ENCODE results near the gene NT5C1A.

The NT5C1A gene

DNA sequence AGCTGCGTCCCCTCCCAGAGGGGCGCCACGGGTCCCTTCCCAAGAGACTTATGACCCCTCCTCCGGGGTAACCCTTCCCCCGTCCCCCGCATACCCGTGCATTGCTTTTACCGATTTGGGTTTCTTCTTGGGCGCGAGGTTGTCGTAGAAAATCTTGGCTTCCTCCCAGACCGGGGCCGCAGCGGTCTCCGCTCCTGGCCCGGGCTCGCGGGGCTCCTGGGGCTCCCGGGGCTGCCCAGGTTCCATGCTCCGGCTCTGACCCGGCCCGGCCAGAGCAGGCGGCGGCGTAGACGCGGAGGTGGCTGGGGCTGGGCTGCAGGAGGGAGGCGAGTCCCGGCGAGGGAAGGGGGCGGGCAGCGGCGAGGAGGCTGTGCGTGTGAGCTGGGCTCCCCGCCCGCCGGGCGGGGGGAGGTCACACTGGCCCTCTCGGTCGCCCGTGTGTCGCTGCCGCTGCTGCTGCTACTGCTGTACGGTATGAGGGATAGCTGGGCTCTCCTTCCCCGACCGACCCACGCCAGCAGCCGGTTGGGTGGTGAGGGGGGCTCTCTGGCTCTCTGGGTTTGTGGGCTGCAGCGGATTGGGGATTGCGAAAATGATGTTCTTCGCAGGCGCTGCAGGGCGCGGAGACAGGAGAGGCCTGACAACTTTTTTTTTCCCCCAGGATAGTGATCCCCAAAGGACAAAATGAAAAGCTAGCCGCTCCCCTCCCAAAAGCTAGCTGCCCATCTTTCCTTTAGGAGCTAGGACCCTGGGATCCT lies at the start of gene NT5C1A:
TSS of gene NT5C1A (minus strand) at position 315 of the 758 bp plus-strand sequence. CDS start at position 246, 69 bp downstream.
- DNase-seq (ENCODE audit: low spot score) = peak; percentile 49

DNA sequence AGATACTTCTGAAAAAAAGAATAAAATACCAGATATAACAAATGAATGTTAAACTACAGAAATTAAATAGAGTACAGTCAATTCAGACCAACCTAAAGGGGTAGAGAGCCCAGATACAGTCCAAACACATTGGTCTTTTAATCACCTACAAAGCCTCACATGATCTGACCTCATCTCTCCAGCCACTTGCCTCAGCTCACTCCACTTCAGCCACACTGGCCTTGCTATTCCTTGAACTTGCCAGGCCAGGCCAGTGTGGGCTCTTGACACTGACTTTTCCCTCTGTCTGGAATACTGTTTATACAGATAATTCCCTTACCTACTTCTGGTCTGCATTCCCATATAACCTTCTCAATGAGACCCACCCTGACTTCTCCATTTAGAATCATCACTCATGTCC lies 49.8 kb upstream of the NT5C1A start:
- DNase-seq (ENCODE audit: low spot score) = no peak

DNA sequence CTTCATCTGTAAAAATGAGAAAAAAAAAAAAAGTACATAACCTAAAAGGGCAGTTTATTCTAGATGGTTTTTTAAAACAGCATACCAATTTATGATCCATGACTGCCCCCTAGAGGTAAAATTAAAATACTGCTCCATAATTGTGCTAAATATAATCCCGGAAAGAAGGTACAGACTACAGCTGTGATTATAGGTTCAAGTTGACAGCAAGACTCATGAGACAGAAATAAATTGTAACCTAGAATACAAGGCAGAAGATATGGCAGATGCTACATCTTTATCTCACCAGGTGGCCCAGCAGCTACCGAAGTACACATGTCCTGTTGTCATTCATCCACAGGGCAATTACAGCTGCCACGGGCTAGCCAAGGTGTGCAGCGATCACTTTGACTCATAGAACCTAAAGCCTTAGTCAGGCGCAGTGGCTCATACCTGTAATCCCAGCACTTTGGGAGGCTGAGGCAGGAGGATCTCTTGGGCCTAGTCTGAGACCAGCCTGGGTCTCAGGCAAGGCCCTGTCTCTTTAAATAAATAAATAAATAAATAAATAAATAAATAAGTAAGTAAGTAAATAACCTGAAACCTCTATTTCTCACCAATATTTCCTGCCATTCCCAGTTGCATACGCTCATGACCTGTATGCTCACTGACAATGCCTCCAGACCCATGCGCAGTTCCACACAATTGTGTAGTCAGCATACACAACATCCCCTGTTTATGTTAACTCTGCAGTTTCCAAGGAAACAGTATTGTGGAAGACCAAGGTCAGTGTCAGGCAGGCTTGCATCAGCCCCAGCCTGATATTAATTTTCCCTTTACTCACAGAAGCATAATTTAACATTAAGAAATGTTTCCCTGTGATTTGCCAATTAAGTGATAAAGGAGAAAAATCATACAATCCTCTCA lies 48.4 kb upstream of the NT5C1A start:
- peak; percentile 25 for DNase-seq (ENCODE audit: low spot score)

- DNase-seq (ENCODE audit: low spot score) = no peak
Observed at GRCh38 chr1:39717809-39718208, 45.9 kb upstream of the NT5C1A start.

GRCh38 chr1:39713557-39713956 lies 41.6 kb upstream of the NT5C1A start:
- no peak for DNase-seq (ENCODE audit: low spot score)

DNA sequence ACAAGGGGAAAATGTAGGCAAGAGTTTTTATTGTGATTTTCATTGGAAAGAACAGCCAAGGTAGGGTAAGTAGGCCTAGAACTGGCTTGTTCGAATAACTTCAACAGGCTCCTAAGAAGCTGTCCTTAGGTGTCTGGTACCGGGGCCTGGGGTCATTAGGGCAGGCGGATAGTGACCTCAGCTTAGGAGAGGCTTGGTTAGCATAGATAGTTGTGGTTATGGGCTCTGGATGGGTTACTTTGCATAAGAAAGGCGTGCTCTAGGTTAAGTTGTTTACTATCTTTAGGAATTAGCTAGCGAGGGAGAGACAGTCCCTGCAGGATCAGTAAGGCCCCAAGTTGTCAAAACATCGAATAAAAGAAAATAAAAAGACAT lies 40.0 kb upstream of the NT5C1A start:
- no peak for DNase-seq (ENCODE audit: low spot score)

- DNase-seq (ENCODE audit: low spot score) = no peak
Observed at GRCh38 chr1:39711104-39711965, 39.4 kb upstream of the NT5C1A start.

DNA sequence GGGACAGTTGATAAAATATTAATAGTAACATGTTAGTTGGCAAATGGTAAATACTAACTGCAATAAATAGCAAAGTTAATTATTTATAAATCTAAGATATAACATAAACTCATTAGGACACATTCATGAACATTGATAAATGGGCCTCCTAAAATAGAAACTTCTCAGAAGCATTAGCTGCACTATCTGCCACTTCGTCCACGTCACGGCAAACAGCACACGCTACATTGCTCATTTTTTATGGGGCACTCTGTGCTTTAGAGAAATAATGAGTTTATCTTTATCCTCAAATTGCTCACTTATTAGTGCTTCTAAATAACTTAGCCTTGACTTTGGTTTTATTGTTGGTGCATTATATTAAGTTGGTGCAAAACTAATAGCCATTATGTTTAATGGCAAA lies 35.6 kb upstream of the NT5C1A start:
- DNase-seq (ENCODE audit: low spot score) = no peak

GRCh38 chr1:39704757-39705156 lies 32.9 kb upstream of the NT5C1A start:
- no peak for DNase-seq (ENCODE audit: low spot score)

DNA sequence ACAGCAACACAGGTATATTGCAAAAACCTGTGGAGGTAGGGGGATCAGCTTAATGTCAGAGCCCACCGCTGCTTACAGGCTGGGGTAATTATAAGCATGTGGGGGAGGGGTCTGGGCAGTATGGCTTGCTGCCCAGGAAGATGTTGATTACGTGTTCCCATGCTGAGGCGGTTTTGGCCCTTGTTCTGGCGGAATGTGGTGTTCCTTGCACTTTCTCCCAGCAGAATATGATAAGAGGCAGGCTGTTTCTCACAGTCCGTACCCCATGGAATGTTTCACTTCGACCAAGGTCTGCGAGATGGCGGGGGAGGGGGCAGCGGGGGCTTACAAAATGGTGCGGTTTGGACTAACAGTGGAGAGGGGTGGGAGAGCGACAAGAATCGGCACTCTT lies 29.1 kb upstream of the NT5C1A start:
- no peak for DNase-seq (ENCODE audit: low spot score)

- no peak for DNase-seq (ENCODE audit: low spot score)
Observed at GRCh38 chr1:39700348-39700747, 28.4 kb upstream of the NT5C1A start.

GRCh38 chr1:39699419-39699818 lies 27.5 kb upstream of the NT5C1A start:
- DNase-seq (ENCODE audit: low spot score) = no peak

GRCh38 chr1:39698568-39698967 lies 26.7 kb upstream of the NT5C1A start:
- DNase-seq (ENCODE audit: low spot score) = no peak

DNA sequence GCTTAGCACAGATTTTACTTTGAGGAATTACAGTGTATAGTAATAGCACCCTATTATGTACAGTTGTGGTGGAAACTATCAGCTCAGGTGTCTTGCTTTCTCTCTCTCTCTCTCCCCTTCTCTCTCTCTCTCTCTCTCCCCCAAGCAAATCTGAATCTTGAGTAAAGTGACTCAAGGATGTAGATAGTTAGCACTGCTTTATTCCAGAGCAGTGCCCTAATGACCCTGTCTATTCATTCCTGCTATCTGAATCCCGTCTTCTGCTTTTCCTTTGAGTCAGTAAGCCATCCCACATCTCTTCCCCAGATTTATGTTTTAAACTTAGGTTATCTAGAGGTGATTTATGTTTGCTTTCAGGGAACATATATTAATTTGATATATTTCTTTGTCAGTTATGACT lies 24.5 kb upstream of the NT5C1A start:
- no peak for DNase-seq (ENCODE audit: low spot score)

DNA sequence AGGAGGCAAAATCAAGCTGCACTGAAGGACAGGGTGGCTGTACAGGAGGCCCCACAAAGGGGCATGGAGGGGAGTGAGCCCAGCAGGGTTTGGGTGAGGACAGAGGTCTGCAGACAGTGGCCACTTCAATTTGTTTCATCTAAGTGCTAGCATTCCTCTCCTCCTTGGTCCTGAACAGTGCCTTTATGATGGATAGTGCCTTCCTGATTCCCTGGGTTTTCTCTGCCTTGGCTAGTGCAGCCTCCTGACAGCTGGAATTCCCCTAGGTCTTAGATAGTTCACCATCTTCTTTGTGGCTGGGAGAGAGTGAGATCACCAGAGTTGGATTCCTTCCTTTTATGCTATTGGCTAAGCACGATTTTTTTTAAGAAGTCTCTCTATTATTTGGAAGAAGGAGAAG lies 23.1 kb upstream of the NT5C1A start:
- DNase-seq (ENCODE audit: low spot score) = no peak

DNA sequence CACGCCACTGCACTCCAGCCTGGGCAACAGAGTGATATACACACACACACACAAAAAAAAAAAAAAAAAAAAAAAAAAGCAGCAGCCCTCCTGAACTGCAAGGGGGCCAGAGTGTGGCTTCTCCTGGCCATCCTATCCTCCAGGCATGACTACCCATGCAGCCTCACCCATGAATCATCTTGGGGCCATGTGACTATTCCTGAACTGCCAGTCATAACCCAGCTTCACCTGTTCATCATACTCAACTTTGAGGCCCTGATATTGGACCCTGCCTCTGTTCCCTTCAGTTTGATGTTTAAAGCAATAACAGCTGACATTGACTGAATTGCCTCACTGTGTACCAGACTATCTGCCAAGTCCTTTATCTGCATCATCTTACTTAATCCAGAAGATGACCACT lies 22.1 kb upstream of the NT5C1A start:
- DNase-seq (ENCODE audit: low spot score) = no peak

DNA sequence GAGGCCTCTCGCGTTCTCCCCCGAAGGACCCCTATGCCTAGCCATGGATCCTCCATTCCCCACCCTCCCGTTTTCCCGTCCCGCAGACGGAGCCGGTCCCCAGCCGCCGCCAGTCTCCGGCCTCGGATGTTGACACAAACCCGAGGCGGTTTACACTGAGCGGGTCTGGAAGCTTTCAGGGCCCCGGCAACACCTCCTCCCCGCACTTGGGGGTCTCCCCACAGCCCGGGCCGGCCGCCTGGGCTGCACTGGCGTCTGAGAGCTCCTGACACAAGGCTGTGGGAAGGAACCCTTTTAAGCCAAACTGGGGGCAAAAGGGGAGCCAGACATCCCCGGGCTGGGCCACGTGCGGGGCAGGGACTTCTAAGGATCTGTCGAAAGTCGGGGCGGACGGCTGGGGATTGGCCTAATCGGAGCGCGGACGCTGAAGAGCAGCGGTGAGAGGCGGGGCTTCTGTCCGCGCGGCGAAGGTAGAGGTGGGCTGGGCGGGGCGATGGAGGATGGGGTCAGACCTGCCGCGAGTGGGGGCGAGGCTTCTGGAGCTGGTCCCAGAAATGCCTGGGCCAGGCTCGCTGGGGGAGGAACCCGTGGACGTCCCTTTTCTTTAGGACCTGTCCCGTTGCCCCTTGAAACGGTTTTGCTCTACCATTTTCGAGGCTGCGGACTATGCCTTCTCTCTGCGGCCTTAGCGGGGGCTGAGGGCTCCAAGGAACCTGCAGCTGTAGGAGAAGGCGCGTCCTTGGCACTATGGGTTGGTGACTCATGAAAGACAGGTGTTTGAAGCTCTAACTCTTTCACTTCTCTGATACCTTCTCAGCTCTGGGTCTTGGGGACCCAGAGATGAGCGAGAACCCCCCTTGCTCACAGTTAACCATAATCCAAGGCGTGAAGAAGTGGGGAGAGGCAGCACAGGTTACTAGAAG lies 20.5 kb upstream of the NT5C1A start:
- no peak for DNase-seq (ENCODE audit: low spot score)

- peak; percentile 82 for DNase-seq (ENCODE audit: low spot score)
Observed at GRCh38 chr1:39691383-39692151, 19.7 kb upstream of the NT5C1A start, which contains the start of gene HPCAL4. TSS of gene HPCAL4 (minus strand) at chr1:39691433. CDS start at chr1:39684603, 6,830 bp downstream.

DNA sequence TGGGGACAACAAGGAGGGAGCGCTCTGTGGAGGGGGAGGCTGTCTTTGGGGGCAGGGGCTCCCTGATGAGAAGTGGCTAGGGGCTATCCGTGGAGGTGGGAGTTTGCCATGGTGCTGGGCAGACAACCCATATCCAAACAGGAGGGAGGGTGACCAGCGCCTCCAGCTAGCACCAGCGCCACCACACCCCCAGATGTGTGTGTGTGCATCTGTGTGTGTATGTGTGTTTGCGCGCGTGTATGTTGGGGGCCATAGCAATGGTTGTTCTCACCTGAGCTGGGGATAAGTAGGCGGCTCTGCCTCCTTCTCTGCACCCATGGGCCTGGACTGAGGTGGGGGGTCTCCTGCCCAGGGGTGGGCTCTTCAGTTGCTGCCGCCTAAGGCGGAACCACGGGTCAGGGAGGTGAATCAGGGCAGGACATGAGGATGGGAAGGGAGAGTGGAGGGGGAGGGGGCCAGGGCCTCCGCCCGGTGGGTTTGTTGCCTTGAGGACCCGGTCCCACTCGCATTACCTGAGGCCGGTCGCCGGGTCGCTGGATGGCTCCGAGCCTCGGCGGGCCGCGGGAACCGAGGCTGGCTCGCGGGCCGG lies 19.0 kb upstream of the NT5C1A start:
- no peak for DNase-seq (ENCODE audit: low spot score)

- DNase-seq (ENCODE audit: low spot score) = no peak
Observed at GRCh38 chr1:39690225-39690624, 18.3 kb upstream of the NT5C1A start.
